Trophoblast cell (in vitro differentiated cells and primary cell): ENCODE data around the gene POLE.

Experiments used
- DNase-seq, 2 donors: peaks; one replicate each; pipeline ENCODE4 v3.0.0-alpha.2; 2016
- H2AFZ ChIP-seq: 2 replicates; pipeline ENCODE4 v1.6.1; 2013; ENCODE audit warnings: low read length, moderate library complexity, mild to moderate bottlenecking; ENCODE audit not compliant: insufficient read depth, poor library complexity
- H2AK5ac ChIP-seq: 2 replicates; pipeline ENCODE4 v1.6.1; 2013; ENCODE audit warnings: mild to moderate bottlenecking, low read length
- H2BK120ac ChIP-seq: 2 replicates; pipeline ENCODE4 v1.6.1; 2013; ENCODE audit warnings: low read length, mild to moderate bottlenecking, moderate library complexity; ENCODE audit not compliant: insufficient read depth, poor library complexity
- H2BK12ac ChIP-seq: 2 replicates; pipeline ENCODE4 v1.6.1; 2013; ENCODE audit warnings: mild to moderate bottlenecking, low read length, moderate library complexity
- H2BK5ac ChIP-seq: 2 replicates; pipeline ENCODE4 v1.6.1; 2013; ENCODE audit warnings: low read length, low read depth, moderate library complexity, mild to moderate bottlenecking; ENCODE audit not compliant: poor library complexity
- H3K14ac ChIP-seq: 2 replicates; pipeline ENCODE4 v1.6.1; 2013; ENCODE audit warnings: mild to moderate bottlenecking, low read length
- H3K18ac ChIP-seq: 2 replicates; pipeline ENCODE4 v1.6.1; 2013; ENCODE audit warnings: mild to moderate bottlenecking, low read length
- H3K23ac ChIP-seq: 2 replicates; pipeline ENCODE4 v1.6.1; 2013; ENCODE audit warnings: low read length
- H3K27ac ChIP-seq: 2 replicates; pipeline ENCODE4 v1.5.1; 2013; ENCODE audit warnings: low read depth, mild to moderate bottlenecking, inconsistent platforms, low read length, moderate library complexity
- H3K27me3 ChIP-seq: 2 replicates; pipeline ENCODE4 v1.6.1; 2013; ENCODE audit warnings: inconsistent platforms, mild to moderate bottlenecking, low read length, moderate library complexity; ENCODE audit not compliant: insufficient read depth
- H3K36me3 ChIP-seq, 2 experiments: 1 replicate in 1 of 2; 2 replicates in 1 of 2; pipeline ENCODE4 v1.6.1; 2013; ENCODE audit warnings: low read length in 2 of 2, mild to moderate bottlenecking in 2 of 2, moderate library complexity in 1 of 2; ENCODE audit not compliant: insufficient read depth in 2 of 2, control insufficient read depth in 1 of 2
- H3K4ac ChIP-seq: 2 replicates; pipeline ENCODE4 v1.6.1; 2013; ENCODE audit warnings: low read depth, mild to moderate bottlenecking, low read length, moderate library complexity
- H3K4me1 ChIP-seq, 2 experiments: 1 replicate in 1 of 2; 2 replicates in 1 of 2; pipeline ENCODE4 v1.6.1; 2013; ENCODE audit warnings: low read length in 2 of 2, mild to moderate bottlenecking in 2 of 2, moderate library complexity in 1 of 2; ENCODE audit not compliant: insufficient read depth in 2 of 2, control insufficient read depth in 1 of 2
- H3K4me2 ChIP-seq: 2 replicates; pipeline ENCODE4 v1.6.1; 2013; ENCODE audit warnings: inconsistent platforms, mild to moderate bottlenecking, low read length, moderate library complexity
- H3K4me3 ChIP-seq: 2 replicates; pipeline ENCODE4 v1.5.1; 2013; ENCODE audit warnings: mild to moderate bottlenecking, low read depth, low read length, inconsistent platforms
- H3K79me1 ChIP-seq: one replicate; pipeline ENCODE4 v1.6.1; 2013; ENCODE audit warnings: low read length
- H3K79me2 ChIP-seq: 2 replicates; pipeline ENCODE4 v1.6.1; 2013; ENCODE audit warnings: low read length, mild to moderate bottlenecking; ENCODE audit not compliant: control insufficient read depth, insufficient read depth, poor library complexity
- H3K9ac ChIP-seq: 2 replicates; pipeline ENCODE4 v1.6.1; 2013; ENCODE audit warnings: mild to moderate bottlenecking, low read length
- H3K9me3 ChIP-seq: 2 replicates; pipeline ENCODE4 v1.6.1; 2013; ENCODE audit warnings: low read depth, mild to moderate bottlenecking, control low read depth, inconsistent platforms, low read length; ENCODE audit not compliant: insufficient read depth
- H4K12ac ChIP-seq: 2 replicates; pipeline ENCODE4 v1.6.1; 2013; ENCODE audit warnings: low read depth, mild to moderate bottlenecking, low read length, moderate library complexity
- H4K8ac ChIP-seq: 2 replicates; pipeline ENCODE4 v1.6.1; 2013; ENCODE audit warnings: low read depth, mild to moderate bottlenecking, low read length, moderate library complexity
- H4K91ac ChIP-seq: one replicate; pipeline ENCODE4 v1.6.1; 2013; ENCODE audit warnings: low read depth, mild to moderate bottlenecking, low read length, moderate library complexity
- WGBS: extraction: QIAGEN DNeasy Blood & Tissue Kit; methylation state at CpG from one replicate; pipeline ENCODE4 v1.1.7; 2013; ENCODE audit warnings: missing lambda C conversion rate; ENCODE audit not compliant: insufficient read length, insufficient coverage; ENCODE audit errors: extremely low coverage; 5-methylcytosine and 5-hydroxymethylcytosine counted together

The POLE gene

GRCh38 chr12:132614861-132615578 lies 72.1 kb downstream of the POLE start:
- H4K91ac ChIP-seq: no peak overlapping the region
- WGBS: no CpG with 5 or more reads among the region's 18 CpGs

GRCh38 chr12:132614029-132614428 lies 73.1 kb downstream of the POLE start:
- Histone ChIP-seq H3K4me2 (no peak overlapping the region), H2BK120ac (no peak overlapping the region), H2BK5ac (no peak overlapping the region), H3K23ac (no peak overlapping the region), H3K36me3 (no peaks in the 10 kb centered on the region), H4K12ac (no peak overlapping the region), H2AFZ (no peak overlapping the region), H4K91ac (no peak overlapping the region), H3K4ac (no peak overlapping the region), H3K27ac (no peak overlapping the region), H3K14ac (no peak overlapping the region), H3K9ac (no peak overlapping the region), H3K4me1 (peaks cover 2 to 4% of the 10 kb centered on the region in 2 experiments), H3K9me3 (peaks cover 32% of the 10 kb centered on the region), H3K18ac (no peak overlapping the region), H3K27me3 (peaks cover 24% of the 10 kb centered on the region), H3K79me2 (no peaks in the 10 kb centered on the region), H2AK5ac (no peak overlapping the region), H3K79me1 (no peaks in the 10 kb centered on the region), H2BK12ac (no peak overlapping the region), H3K4me3 (no peak overlapping the region), H4K8ac (no peak overlapping the region)
- no CpG with 5 or more reads among the region's 5 CpGs for WGBS
- DNase-seq: no peak

More at GRCh38 chr12:132614861-132615578, 72.1 kb downstream of the POLE start:
- Histone ChIP-seq H2BK5ac (no peak overlapping the region), H3K23ac (no peak overlapping the region), H2AFZ (no peak overlapping the region), H3K9ac (no peak overlapping the region), H3K79me2 (no peaks in the 10 kb centered on the region), H3K9me3 (peaks cover 32% of the 10 kb centered on the region), H3K4me2 (no peak overlapping the region), H3K27ac (no peak overlapping the region), H2AK5ac (no peak overlapping the region), H3K79me1 (no peaks in the 10 kb centered on the region), H4K12ac (no peak overlapping the region), H2BK12ac (no peak overlapping the region), H2BK120ac (no peak overlapping the region), H4K8ac (no peak overlapping the region), H3K18ac (no peak overlapping the region), H3K27me3 (peaks cover 30% of the 10 kb centered on the region), H3K4ac (no peak overlapping the region), H3K4me3 (no peak overlapping the region), H3K36me3 (no peaks in the 10 kb centered on the region), H3K4me1 (peaks cover 0 to 2% of the 10 kb centered on the region in 2 experiments), H3K14ac (no peak overlapping the region)
- DNase-seq: peak; percentile 87 to 94

- H3K9me3 ChIP-seq: peaks cover 24% of the 10 kb centered on the region
- DNase-seq: no peak
- no peak overlapping the region for H2AK5ac ChIP-seq
- no peaks in the 10 kb centered on the region for H3K36me3 ChIP-seq
- H3K79me1 ChIP-seq: no peaks in the 10 kb centered on the region
- H3K9ac ChIP-seq: no peak overlapping the region
- no peak overlapping the region for H4K12ac ChIP-seq
- H3K4me3 ChIP-seq: peak overlapping the region; percentile 18
- H3K27ac ChIP-seq: no peak overlapping the region
- H3K79me2 ChIP-seq: no peaks in the 10 kb centered on the region
- no peak overlapping the region for H4K8ac ChIP-seq
- H2BK12ac ChIP-seq: no peak overlapping the region
- no peak overlapping the region for H4K91ac ChIP-seq
- no peak overlapping the region for H3K23ac ChIP-seq
- H3K14ac ChIP-seq: no peak overlapping the region
- no peak overlapping the region for H3K18ac ChIP-seq
- H3K4me1 ChIP-seq: peaks cover 10 to 11% of the 10 kb centered on the region in 2 experiments
- H2BK5ac ChIP-seq: no peak overlapping the region
- H3K4me2 ChIP-seq: no peak overlapping the region
- WGBS: no CpG with 5 or more reads among the region's 10 CpGs
- no peak overlapping the region for H2BK120ac ChIP-seq
- H3K27me3 ChIP-seq: peaks cover 8% of the 10 kb centered on the region
- no peak overlapping the region for H3K4ac ChIP-seq
- no peak overlapping the region for H2AFZ ChIP-seq
Measured at GRCh38 chr12:132611620-132612019, 75.5 kb downstream of the POLE start.

- Histone ChIP-seq H3K23ac (no peak overlapping the region), H2BK12ac (no peak overlapping the region), H3K4ac (no peak overlapping the region), H3K79me1 (no peaks in the 10 kb centered on the region), H2BK120ac (no peak overlapping the region), H3K79me2 (no peaks in the 10 kb centered on the region), H3K9me3 (peaks cover 18% of the 10 kb centered on the region), H3K27ac (no peak overlapping the region), H3K27me3 (peaks cover 6% of the 10 kb centered on the region), H3K36me3 (no peaks in the 10 kb centered on the region), H2BK5ac (no peak overlapping the region), H4K91ac (no peak overlapping the region), H2AK5ac (no peak overlapping the region), H4K12ac (no peak overlapping the region), H2AFZ (no peak overlapping the region), H3K4me3 (no peak overlapping the region), H3K4me2 (no peak overlapping the region), H3K9ac (no peak overlapping the region), H3K4me1 (peaks cover 10 to 11% of the 10 kb centered on the region in 2 experiments), H3K18ac (no peak overlapping the region), H4K8ac (no peak overlapping the region), H3K14ac (no peak overlapping the region)
- no peak for DNase-seq
- WGBS: no CpG with 5 or more reads among the region's 33 CpGs
Measured at GRCh38 chr12:132610866-132611602, 76.1 kb downstream of the POLE start.
